ENCODE results near the gene ARRDC5.

GRCh38 chr19:4929186-4929585, 26.5 kb upstream of the ARRDC5 start:
- TF ChIP-seq CTCF (IDR thresholded peaks at IDR 0.05) (no peak), EZH2 (IDR thresholded peaks at IDR 0.05) (no peak)

All from neural progenitor cell (in vitro differentiated cells).